Measurements from ENCODE around the gene CSRNP3.

DNA sequence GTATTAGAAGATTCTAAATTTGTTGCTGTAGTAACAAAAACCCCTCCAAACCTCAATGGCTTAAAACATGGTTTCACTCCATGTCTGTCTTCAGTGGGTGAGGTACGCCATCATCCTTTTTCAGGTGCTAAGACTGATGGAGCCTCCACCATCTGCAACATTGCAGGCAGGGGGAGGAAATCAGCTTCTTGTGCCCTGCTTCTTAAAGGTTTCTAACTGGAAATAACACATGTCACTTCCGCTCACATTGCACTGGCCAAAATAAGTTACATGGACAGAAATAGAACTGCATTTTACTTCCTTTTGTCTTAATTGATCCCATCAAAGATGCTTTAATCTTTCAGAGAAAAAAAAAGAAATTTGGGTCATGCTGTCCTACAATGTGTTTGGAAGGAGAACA, 230.4 kb downstream of the CSRNP3 start:
- TF ChIP-seq CTCF (IDR thresholded peaks at IDR 0.05; ENCODE audit: low read depth, low read length, missing input control) (no peak), EGR1 (IDR thresholded peaks at IDR 0.05; ENCODE audit: low read depth in 2 of 2) (no peak), RAD21 (IDR thresholded peaks at IDR 0.05) (no peak), FOXA1 (IDR thresholded peaks at IDR 0.05) (no peak), RXRA (IDR thresholded peaks at IDR 0.05) (no peak), JUND (IDR thresholded peaks at IDR 0.05) (no peak), NR2F2 (IDR thresholded peaks at IDR 0.05) (no peak), FOXA2 (IDR thresholded peaks at IDR 0.05) (no peak)
- TF ChIP-seq, protein P1, sequence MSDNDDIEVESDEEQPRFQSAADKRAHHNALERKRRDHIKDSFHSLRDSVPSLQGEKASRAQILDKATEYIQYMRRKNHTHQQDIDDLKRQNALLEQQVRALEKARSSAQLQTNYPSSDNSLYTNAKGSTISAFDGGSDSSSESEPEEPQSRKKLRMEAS (IDR thresholded peaks at IDR 0.05) = no peak
- TF ChIP-seq, protein P2, sequence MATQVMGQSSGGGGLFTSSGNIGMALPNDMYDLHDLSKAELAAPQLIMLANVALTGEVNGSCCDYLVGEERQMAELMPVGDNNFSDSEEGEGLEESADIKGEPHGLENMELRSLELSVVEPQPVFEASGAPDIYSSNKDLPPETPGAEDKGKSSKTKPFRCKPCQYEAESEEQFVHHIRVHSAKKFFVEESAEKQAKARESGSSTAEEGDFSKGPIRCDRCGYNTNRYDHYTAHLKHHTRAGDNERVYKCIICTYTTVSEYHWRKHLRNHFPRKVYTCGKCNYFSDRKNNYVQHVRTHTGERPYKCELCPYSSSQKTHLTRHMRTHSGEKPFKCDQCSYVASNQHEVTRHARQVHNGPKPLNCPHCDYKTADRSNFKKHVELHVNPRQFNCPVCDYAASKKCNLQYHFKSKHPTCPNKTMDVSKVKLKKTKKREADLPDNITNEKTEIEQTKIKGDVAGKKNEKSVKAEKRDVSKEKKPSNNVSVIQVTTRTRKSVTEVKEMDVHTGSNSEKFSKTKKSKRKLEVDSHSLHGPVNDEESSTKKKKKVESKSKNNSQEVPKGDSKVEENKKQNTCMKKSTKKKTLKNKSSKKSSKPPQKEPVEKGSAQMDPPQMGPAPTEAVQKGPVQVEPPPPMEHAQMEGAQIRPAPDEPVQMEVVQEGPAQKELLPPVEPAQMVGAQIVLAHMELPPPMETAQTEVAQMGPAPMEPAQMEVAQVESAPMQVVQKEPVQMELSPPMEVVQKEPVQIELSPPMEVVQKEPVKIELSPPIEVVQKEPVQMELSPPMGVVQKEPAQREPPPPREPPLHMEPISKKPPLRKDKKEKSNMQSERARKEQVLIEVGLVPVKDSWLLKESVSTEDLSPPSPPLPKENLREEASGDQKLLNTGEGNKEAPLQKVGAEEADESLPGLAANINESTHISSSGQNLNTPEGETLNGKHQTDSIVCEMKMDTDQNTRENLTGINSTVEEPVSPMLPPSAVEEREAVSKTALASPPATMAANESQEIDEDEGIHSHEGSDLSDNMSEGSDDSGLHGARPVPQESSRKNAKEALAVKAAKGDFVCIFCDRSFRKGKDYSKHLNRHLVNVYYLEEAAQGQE (IDR thresholded peaks at IDR 0.05) = no peak

Data from liver (tissue), 3 donors.